GM23338 (cell line): ENCODE results near the gene GOLGA7B.

ENCODE experiments used
- CTCF ChIP-seq, 2 experiments: fragments of 200-600 bp in 1 of 2; sonication (generic) in 1 of 2; conservative IDR thresholded peaks; 2 replicates each; pipeline versions ENCODE4 v1.5.1 to v1.6.1; 2016 to 2017; ENCODE audit warnings: antibody characterized with exemption in 2 of 2, low read depth in 2 of 2, mild to moderate bottlenecking in 2 of 2, moderate library complexity in 1 of 2
- EZH2 ChIP-seq: fragments of 200-600 bp; sonication (generic); IDR thresholded peaks from one replicate; pipeline ENCODE4 v1.8.0; 2017; ENCODE audit warnings: antibody characterized with exemption, mild to moderate bottlenecking, low read depth; ENCODE audit not compliant: unreplicated experiment
- NANOG ChIP-seq: IDR thresholded peaks from 2 replicates; pipeline ENCODE4 v1.6.1; 2016; ENCODE audit warnings: antibody characterized with exemption, borderline replicate concordance
- POLR2AphosphoS5 ChIP-seq: IDR thresholded peaks from 2 replicates; pipeline ENCODE4 v1.6.1; 2016; ENCODE audit warnings: antibody characterized with exemption, low read depth
- REST ChIP-seq: IDR thresholded peaks from one replicate; pipeline ENCODE4 v1.6.1; 2018; ENCODE audit warnings: antibody characterized with exemption; ENCODE audit not compliant: unreplicated experiment

- TF ChIP-seq CTCF (conservative IDR thresholded peaks at IDR 0.05; ENCODE audit: low read depth in 2 of 2) (no peak), EZH2 (no peak), POLR2AphosphoS5 (no peak), REST (no peak), NANOG (no peak)
Observed at GRCh38 chr10:97916586-97916985, 66.9 kb downstream of the GOLGA7B start.
